ENCODE results near the gene SYNE3. TPM values are rescaled to one million over a fixed set of nuclear protein-coding genes. Genes with fewer than 3 reads are reported as not detected.

Gene SYNE3
- total RNA-seq, 1 donor from 2014 or later = 0.62 TPM

- Mint-ChIP-seq H3K27me3 (ENCODE audit: unreplicated experiment) (peaks cover 5% of the 10 kb centered on the region), H3K36me3 (ENCODE audit: low read depth, unreplicated experiment) (peaks cover 3% of the 10 kb centered on the region), H3K9me3 (ENCODE audit: unreplicated experiment) (no peaks in the 10 kb centered on the region), H3K27ac (ENCODE audit: unreplicated experiment) (no peak overlapping the region), H3K4me3 (ENCODE audit: unreplicated experiment) (no peak overlapping the region), H3K4me1 (ENCODE audit: unreplicated experiment) (peaks cover 8% of the 10 kb centered on the region)
- TF ChIP-seq CTCF (IDR thresholded peaks at IDR 0.05; ENCODE audit: unreplicated experiment) = no peak
- DNase-seq (ENCODE audit: low spot score) = no peak
These were observed 21.0 kb upstream of the SYNE3 start for GRCh38 chr14:95537298-95538089.

- Mint-ChIP-seq H3K27me3 (ENCODE audit: unreplicated experiment) (peaks cover 5% of the 10 kb centered on the region), H3K4me3 (ENCODE audit: unreplicated experiment) (no peak overlapping the region), H3K36me3 (ENCODE audit: low read depth, unreplicated experiment) (peaks cover 3% of the 10 kb centered on the region), H3K4me1 (ENCODE audit: unreplicated experiment) (peaks cover 8% of the 10 kb centered on the region), H3K27ac (ENCODE audit: unreplicated experiment) (no peak overlapping the region), H3K9me3 (ENCODE audit: unreplicated experiment) (no peaks in the 10 kb centered on the region)
- TF ChIP-seq CTCF (IDR thresholded peaks at IDR 0.05; ENCODE audit: unreplicated experiment) = no peak
- DNase-seq (ENCODE audit: low spot score) = no peak
These were observed 20.2 kb upstream of the SYNE3 start for GRCh38 chr14:95536671-95537070.

GRCh38 chr14:95536036-95536593 lies 19.7 kb upstream of the SYNE3 start:
- H3K36me3 Mint-ChIP-seq (ENCODE audit: low read depth, unreplicated experiment) = peaks cover 3% of the 10 kb centered on the region
- H3K27ac Mint-ChIP-seq (ENCODE audit: unreplicated experiment) = peak overlapping the region; percentile 92
- no peak for TF ChIP-seq CTCF (IDR thresholded peaks at IDR 0.05; ENCODE audit: unreplicated experiment)
- peaks cover 8% of the 10 kb centered on the region for H3K4me1 Mint-ChIP-seq (ENCODE audit: unreplicated experiment)
- peak overlapping the region; percentile 99 for H3K4me3 Mint-ChIP-seq (ENCODE audit: unreplicated experiment)
- no peak for DNase-seq (ENCODE audit: low spot score)
- H3K27me3 Mint-ChIP-seq (ENCODE audit: unreplicated experiment) = peaks cover 5% of the 10 kb centered on the region
- no peaks in the 10 kb centered on the region for H3K9me3 Mint-ChIP-seq (ENCODE audit: unreplicated experiment)

- Mint-ChIP-seq H3K4me1 (ENCODE audit: unreplicated experiment) (peaks cover 8% of the 10 kb centered on the region), H3K27ac (ENCODE audit: unreplicated experiment) (peak overlapping the region; percentile 92), H3K27me3 (ENCODE audit: unreplicated experiment) (peaks cover 5% of the 10 kb centered on the region), H3K4me3 (ENCODE audit: unreplicated experiment) (peak overlapping the region; percentile 99), H3K9me3 (ENCODE audit: unreplicated experiment) (no peaks in the 10 kb centered on the region), H3K36me3 (ENCODE audit: low read depth, unreplicated experiment) (peaks cover 3% of the 10 kb centered on the region)
- DNase-seq (ENCODE audit: low spot score) = peak; percentile 50
- TF ChIP-seq CTCF (IDR thresholded peaks at IDR 0.05; ENCODE audit: unreplicated experiment) = no peak
These were observed 19.0 kb upstream of the SYNE3 start for GRCh38 chr14:95535226-95536021.

All from endothelial cell (in vitro differentiated cells).